Bronchial epithelial cell (primary cell): ENCODE measurements around the gene ZNF554. TPM values are rescaled to one million over a fixed set of nuclear protein-coding genes. Genes with fewer than 3 reads are reported as not detected.

Experiments used
- DNase-seq: peaks from one replicate; pipeline ENCODE4 v3.0.0-alpha.2; 2010; ENCODE audit warnings: low read depth
- FAIRE-seq: peaks from 2 replicates; lab custom pipeline; 2011; peaks lifted over from hg19 to GRCh38; lab: Jason Lieb, UNC
- H3K27me3 ChIP-seq: 2 replicates; pipeline ENCODE4 v1.5.1; 2011; ENCODE audit warnings: low read length; ENCODE audit not compliant: control insufficient read depth, insufficient read depth
- H3K36me3 ChIP-seq: 2 replicates; pipeline ENCODE4 v1.5.1; 2011; ENCODE audit warnings: low read length; ENCODE audit not compliant: control insufficient read depth, insufficient read depth
- H3K4me3 ChIP-seq: 2 replicates; pipeline ENCODE4 v1.5.1; 2011; ENCODE audit warnings: mild to moderate bottlenecking, low read depth, low read length, control low read depth
- CTCF ChIP-seq: IDR thresholded peaks from 2 replicates; pipeline ENCODE4 v1.5.1; 2011; ENCODE audit warnings: mild to moderate bottlenecking, moderate library complexity, low read length, control low read depth, inconsistent platforms; ENCODE audit not compliant: insufficient read depth, severe bottlenecking
- total RNA-seq: library from RNA; depleted of rRNA; stranded (reverse); fragments of >200 nt; gene quantifications from 2 replicates; pipeline ENCODE4 v1.2.1, GENCODE V29; 2014

Gene ZNF554
- total RNA-seq, 1 donor from 2014 or later = 3.9 TPM

GRCh38 chr19:2793577-2793976 lies 26.1 kb upstream of the ZNF554 start:
- Histone ChIP-seq H3K27me3 (no peaks in the 10 kb centered on the region), H3K36me3 (peaks cover 20% of the 10 kb centered on the region), H3K4me3 (no peak overlapping the region)
- FAIRE-seq (no peak), DNase-seq (no peak)
- no peak for TF ChIP-seq CTCF

- H3K4me3 ChIP-seq = no peak overlapping the region
- no peak for TF ChIP-seq CTCF
- no peak for FAIRE-seq
- peaks cover 16% of the 10 kb centered on the region for H3K36me3 ChIP-seq
- no peaks in the 10 kb centered on the region for H3K27me3 ChIP-seq
- DNase-seq = no peak
Observed at GRCh38 chr19:2795827-2796658, 23.6 kb upstream of the ZNF554 start.

GRCh38 chr19:2796659-2797266 lies 22.9 kb upstream of the ZNF554 start:
- H3K36me3 ChIP-seq = peaks cover 16% of the 10 kb centered on the region
- no peak for TF ChIP-seq CTCF
- peak; percentile 13 for FAIRE-seq
- DNase-seq = no peak
- no peaks in the 10 kb centered on the region for H3K27me3 ChIP-seq
- H3K4me3 ChIP-seq = no peak overlapping the region

GRCh38 chr19:2797280-2797679 lies 22.4 kb upstream of the ZNF554 start:
- H3K4me3 ChIP-seq = no peak overlapping the region
- no peak for TF ChIP-seq CTCF
- H3K36me3 ChIP-seq = peaks cover 18% of the 10 kb centered on the region
- FAIRE-seq = no peak
- H3K27me3 ChIP-seq = no peaks in the 10 kb centered on the region
- no peak for DNase-seq

- FAIRE-seq (no peak), DNase-seq (no peak)
- H3K27me3 ChIP-seq = no peaks in the 10 kb centered on the region
- H3K36me3 ChIP-seq = peaks cover 20% of the 10 kb centered on the region
- TF ChIP-seq CTCF = no peak
- H3K4me3 ChIP-seq = no peak overlapping the region
Observed at GRCh38 chr19:2798158-2798685, 21.4 kb upstream of the ZNF554 start.
